ENCODE measurements around the gene TRMT61A. TPM values are rescaled to one million over a fixed set of nuclear protein-coding genes. Genes with fewer than 3 reads are reported as not detected.

The TRMT61A gene
- total RNA-seq, 2 experiments from 2014 or later, result 7.8 to 9.2 TPM

DNA sequence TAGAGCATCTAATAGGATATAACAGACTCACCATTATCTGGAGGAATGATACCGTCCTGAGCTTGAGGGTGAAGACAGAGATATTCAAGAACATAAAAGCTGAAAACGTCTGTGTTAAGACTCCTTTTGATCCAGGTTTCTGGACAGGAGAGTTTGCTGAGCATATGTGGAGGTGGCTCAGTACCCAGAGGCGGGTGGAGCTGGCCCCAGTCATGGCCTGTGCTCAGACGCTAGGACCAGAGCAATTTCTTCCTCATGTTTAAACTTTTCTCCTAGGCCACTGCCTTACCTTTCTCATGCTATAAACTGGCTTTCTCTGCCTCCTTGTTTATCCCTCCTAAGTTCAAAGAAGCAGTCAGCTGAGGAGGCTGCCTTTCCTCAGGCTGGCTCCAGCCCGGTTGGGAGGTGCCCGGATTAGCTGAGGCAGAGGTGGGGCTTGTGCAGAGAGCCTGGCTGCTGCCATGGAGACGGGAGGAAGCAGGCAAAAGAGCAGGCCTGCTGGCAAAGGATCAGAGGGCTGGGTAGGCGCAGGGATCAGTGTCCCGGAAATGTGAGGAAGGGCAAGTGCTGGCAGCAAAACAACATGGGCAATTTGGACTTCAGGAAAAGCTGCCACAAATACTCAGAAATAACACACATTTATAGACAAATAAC, 47.5 kb downstream of the TRMT61A start:
- Mint-ChIP-seq H3K9me3 (no peaks in the 10 kb centered on the region), H3K4me3 (no peak overlapping the region), H3K27ac (no peak overlapping the region), H3K4me1 (peaks cover 2% of the 10 kb centered on the region), H3K27me3 (no peaks in the 10 kb centered on the region), H3K36me3 (peaks cover 7% of the 10 kb centered on the region)
- DNase-seq, result no peak
- POLR2A ChIA-PET, result no interaction called here
- ATAC-seq (ENCODE audit: low read depth), result no peak

DNA sequence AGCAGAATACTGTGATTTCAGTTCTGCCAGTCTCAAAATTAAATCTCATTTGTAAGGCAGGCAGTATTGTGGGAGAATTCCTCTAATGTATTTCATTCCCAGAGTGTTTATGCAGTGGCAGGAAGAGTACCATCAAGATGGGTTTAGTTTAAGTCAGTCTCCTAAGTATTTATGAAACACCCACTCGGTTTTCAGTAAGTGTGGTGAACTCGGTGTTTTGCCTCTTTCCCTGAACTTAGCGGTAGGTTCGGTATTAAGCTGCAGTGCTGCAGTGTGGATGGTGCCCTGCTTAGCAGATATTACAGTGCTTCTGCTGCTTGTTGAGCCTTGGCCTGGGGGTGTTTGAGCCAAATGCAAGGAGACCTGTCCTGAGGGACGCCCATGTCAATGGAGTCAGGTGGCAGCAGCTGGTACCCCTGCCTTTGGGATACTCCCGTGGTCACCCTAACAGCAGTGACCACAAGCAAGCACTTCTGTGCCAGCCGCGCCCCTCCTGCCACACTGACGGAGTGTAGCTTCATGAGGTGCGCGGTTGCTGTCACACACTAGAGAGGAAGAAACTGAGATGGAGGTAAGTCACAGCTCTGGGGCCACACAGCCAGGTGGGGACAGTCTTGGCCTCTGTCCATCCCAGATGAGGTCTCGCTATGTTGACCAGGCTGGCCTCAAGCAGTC, 49.5 kb downstream of the TRMT61A start:
- DNase-seq (no peak), ATAC-seq (ENCODE audit: low read depth) (no peak)
- POLR2A ChIA-PET, result no interaction called here
- no peak overlapping the region for H3K4me3 Mint-ChIP-seq
- H3K9me3 Mint-ChIP-seq, result no peaks in the 10 kb centered on the region
- no peaks in the 10 kb centered on the region for H3K4me1 Mint-ChIP-seq
- H3K36me3 Mint-ChIP-seq, result peaks cover 7% of the 10 kb centered on the region
- H3K27me3 Mint-ChIP-seq, result no peaks in the 10 kb centered on the region
- no peak overlapping the region for H3K27ac Mint-ChIP-seq

GRCh38 chr14:103581206-103581605, 52.2 kb downstream of the TRMT61A start:
- Mint-ChIP-seq H3K4me3 (no peak overlapping the region), H3K36me3 (no peaks in the 10 kb centered on the region), H3K9me3 (no peaks in the 10 kb centered on the region), H3K27me3 (no peaks in the 10 kb centered on the region), H3K27ac (no peak overlapping the region), H3K4me1 (no peaks in the 10 kb centered on the region)
- POLR2A ChIA-PET, result interaction anchor here (1.3 kb wide), 1 partner anchor 19 kb away, joined by 3 read pairs; no protein-coding TSS in a partner anchor
- DNase-seq (no peak), ATAC-seq (ENCODE audit: low read depth) (no peak)

DNA sequence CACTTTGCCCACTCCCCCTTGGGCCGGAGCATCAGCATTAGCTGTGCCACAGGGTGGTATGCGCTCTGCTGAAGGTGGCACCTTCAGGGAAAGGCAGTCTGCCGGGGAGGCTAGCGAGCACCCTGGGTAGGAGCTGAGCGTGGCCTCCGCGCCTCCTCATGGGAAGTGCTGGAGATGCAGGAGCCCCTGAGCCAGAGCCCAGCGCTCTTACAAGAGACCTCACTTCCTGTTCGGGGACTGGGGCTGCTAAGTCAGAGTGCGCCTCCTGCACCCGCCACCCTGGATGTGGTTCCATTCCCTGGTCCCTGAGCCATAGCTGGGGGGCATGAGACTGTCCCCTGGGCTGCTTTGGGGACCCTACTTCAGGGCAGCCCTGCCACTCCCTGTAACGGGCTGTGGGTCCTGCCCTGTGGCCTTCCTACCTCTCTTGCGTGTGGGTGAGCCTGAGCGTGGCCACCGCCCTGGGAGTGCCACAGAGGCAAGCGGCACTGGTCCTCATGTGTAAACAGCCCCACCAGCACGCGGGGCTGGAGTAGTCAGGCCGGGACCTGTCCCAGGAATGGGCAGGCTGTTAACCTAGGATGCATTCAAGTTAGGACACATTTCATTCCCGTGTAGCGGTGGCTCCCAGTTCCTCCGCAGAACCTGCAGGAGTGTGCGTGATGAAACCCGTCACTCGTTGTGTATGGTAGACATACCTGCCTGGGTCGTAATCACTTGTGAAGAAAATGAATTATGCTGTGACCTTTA, 53.1 kb downstream of the TRMT61A start:
- no peak for ATAC-seq (ENCODE audit: low read depth)
- Mint-ChIP-seq H3K4me3 (no peak overlapping the region), H3K27ac (no peak overlapping the region), H3K9me3 (no peaks in the 10 kb centered on the region), H3K4me1 (no peaks in the 10 kb centered on the region), H3K36me3 (peaks cover 3% of the 10 kb centered on the region), H3K27me3 (no peaks in the 10 kb centered on the region)
- no peak for DNase-seq
- POLR2A ChIA-PET, result no interaction called here

DNA sequence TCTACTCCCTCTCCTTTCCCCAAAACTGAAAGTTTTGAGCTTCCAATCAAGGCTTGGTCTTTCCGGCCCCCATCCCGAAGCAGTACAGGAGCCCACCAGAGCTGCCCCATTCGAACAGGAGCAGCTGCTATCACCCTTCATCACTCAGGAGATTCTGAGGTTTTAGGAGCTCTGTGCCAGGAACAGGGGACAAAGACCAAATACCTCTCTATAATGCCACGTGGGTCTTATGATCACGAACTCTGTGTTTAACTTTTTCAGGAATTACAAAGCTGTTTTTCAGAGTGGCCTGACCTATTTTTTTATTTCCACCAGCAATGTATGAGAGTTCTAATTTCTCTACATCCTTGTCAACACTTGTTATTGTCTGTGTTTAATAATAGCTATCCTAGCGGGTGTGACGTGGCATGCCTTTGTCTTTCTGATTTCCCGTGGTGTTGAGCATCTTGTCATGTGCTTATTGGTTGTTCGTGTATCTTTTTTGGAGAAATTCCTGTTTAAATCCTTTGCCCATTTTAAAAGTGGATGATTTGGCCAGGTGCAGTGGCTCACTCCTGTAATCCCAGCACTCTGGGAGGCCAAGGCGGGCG, 55.4 kb downstream of the TRMT61A start:
- POLR2A ChIA-PET, result interaction anchor here (1.6 kb wide), 1 partner anchor 23 kb away, joined by 4 read pairs; no protein-coding TSS in a partner anchor
- Mint-ChIP-seq H3K9me3 (no peaks in the 10 kb centered on the region), H3K27ac (no peak overlapping the region)

More for the DNA sequence above, 55.4 kb downstream of the TRMT61A start:
- H3K4me3 Mint-ChIP-seq, result no peak overlapping the region
- H3K4me1 Mint-ChIP-seq, result no peaks in the 10 kb centered on the region
- peaks cover 9% of the 10 kb centered on the region for H3K36me3 Mint-ChIP-seq
- no peak for DNase-seq
- H3K27me3 Mint-ChIP-seq, result no peaks in the 10 kb centered on the region
- ATAC-seq (ENCODE audit: low read depth), result no peak

Other genes with a start within 250 kb of the TRMT61A start
- gene EIF5, start 195.0 kb upstream of the TRMT61A start, total RNA-seq, result 100 to 1,000 TPM; 202 to 222 TPM
- gene MARK3, start 143.8 kb upstream of the TRMT61A start, total RNA-seq, result 10 to 100 TPM; 87.4 to 88.0 TPM
- gene CKB, start 6.4 kb upstream of the TRMT61A start, total RNA-seq, result 1 to 10 TPM; 4.3 to 4.4 TPM
- 10 to 100 TPM; 31.7 to 32.3 TPM for gene BAG5, start 33.5 kb downstream of the TRMT61A start, total RNA-seq
- 10 to 100 TPM; 26.7 to 29.5 TPM for gene COA8, start 33.8 kb downstream of the TRMT61A start, total RNA-seq
- gene KLC1, start 100.0 kb downstream of the TRMT61A start, total RNA-seq, result 100 to 1,000 TPM; 197 to 200 TPM
- 10 to 100 TPM; 35.5 to 41.3 TPM for gene XRCC3, start 186.3 kb downstream of the TRMT61A start, total RNA-seq
- gene ZFYVE21, start 186.6 kb downstream of the TRMT61A start, total RNA-seq, result 10 to 100 TPM; 18.5 to 19.5 TPM